ACC112 (cell line): ENCODE data around the gene NFE2L2.
"Not testable (repeated sequence)": the region's sequence is repeated elsewhere in the genome, so short reads cannot be mapped to it uniquely, and the experiment has no call there.

ENCODE experiments used
- H2AFZ ChIP-seq: fragments of 200-600 bp; sonication (generic); one replicate; pipeline ENCODE4 v1.6.0; 2017; ENCODE audit warnings: antibody characterized with exemption, low read length; ENCODE audit not compliant: unreplicated experiment
- H3K27ac ChIP-seq: fragments of 200-600 bp; sonication (generic); 2 replicates; pipeline ENCODE4 v1.5.1; 2014; ENCODE audit warnings: low read depth, mild to moderate bottlenecking, antibody characterized with exemption, low read length, moderate library complexity
- H3K27me3 ChIP-seq: fragments of 200-600 bp; sonication (generic); 2 replicates; pipeline ENCODE4 v1.6.1; 2014; ENCODE audit warnings: mild to moderate bottlenecking, antibody characterized with exemption, low read length, moderate library complexity, mixed read lengths; ENCODE audit not compliant: insufficient read depth
- H3K36me3 ChIP-seq: fragments of 200-600 bp; sonication (generic); 2 replicates; pipeline ENCODE4 v1.6.1; 2016; ENCODE audit warnings: mild to moderate bottlenecking, antibody characterized with exemption, low read length, moderate library complexity, mixed read lengths; ENCODE audit not compliant: insufficient read depth
- H3K4me1 ChIP-seq: fragments of 200-600 bp; sonication (generic); one replicate; pipeline ENCODE4 v1.6.1; 2016; ENCODE audit warnings: low read length, mixed read lengths; ENCODE audit not compliant: insufficient read depth, unreplicated experiment, control insufficient read depth
- H3K4me3 ChIP-seq: fragments of 200-600 bp; sonication (generic); 2 replicates; pipeline ENCODE4 v1.5.1; 2014; ENCODE audit warnings: mild to moderate bottlenecking, low read depth, low read length
- H3K79me2 ChIP-seq: fragments of 200-600 bp; sonication (generic); one replicate; pipeline ENCODE4 v1.6.0; 2016; ENCODE audit warnings: low read length; ENCODE audit not compliant: control insufficient read depth, unreplicated experiment, insufficient read depth

NFE2L2 gene

DNA sequence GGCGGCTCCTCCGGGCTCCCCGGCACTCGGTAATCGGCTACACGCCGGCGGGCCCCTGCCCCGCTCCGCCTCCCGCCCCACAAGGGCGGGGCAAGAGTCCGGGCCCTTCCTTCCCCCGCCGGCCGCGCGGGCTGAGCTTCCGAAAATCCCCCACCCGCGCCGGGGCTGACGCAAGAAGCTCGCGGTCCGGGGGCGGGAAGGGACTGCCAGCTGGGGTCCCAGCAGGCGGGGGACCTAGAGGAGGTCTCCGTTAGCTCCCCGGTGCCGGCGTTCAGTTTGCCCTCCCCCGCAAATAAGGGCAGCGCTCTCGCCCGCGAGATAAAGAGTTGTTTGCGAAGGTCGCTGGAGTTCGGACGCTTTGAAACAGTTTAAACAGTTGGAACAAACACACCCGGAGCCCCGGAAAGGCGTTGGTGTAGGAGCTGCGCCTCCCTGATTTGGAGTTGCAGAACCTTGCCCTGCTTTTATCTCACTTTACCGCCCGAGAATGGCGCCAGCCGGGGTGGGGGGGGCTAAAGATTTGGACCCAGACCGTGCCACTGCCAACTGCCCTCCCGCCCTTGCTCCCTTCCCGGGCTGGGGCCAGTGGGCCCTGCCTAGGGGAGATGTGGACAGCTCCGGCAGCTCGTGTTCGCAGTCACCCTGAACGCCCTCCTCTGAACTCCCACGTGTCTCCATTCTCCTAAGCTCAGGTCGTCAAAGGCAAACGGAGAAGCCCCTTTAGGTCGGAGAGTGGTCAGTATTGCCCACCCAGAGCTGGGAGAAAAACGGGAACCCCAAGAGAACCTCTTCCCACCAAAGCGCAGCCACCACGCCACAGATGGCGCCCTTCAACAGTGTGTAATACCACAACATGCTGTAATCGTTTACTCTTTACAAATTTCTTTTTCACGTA, at the start of gene NFE2L2:
NFE2L2 (minus strand) TSS at position 35 of the 895 bp plus-strand sequence. CDS start 151 bp downstream, outside the sequence.
- peaks cover 26% of the 10 kb centered on the region for H3K4me1 ChIP-seq

DNA sequence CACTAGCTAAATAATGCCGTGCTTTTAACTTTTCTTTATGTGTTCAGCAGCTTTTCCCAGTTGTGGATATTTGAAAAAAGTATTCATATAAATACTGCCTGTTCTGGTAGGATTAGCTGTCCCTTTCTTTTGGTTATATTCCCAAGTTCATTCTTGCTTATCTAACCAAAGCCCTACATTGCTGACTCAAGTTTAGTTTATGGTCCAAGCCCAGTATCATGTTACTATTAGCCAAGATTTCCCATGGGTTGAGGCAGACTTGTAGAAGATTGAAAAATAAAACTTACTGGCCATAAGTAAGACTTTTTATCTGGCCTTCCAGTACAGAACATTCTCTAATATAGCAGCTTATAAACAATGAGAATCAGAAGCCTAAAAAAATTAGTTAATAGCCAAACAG, 49.7 kb upstream of the NFE2L2 start:
- Histone ChIP-seq H3K36me3 (no peaks in the 10 kb centered on the region), H2AFZ (no peak overlapping the region), H3K79me2 (no peaks in the 10 kb centered on the region), H3K27me3 (no peaks in the 10 kb centered on the region), H3K27ac (peak overlapping the region; percentile 34; the same call in 1 of the 2 replicates), H3K4me1 (peaks cover 13% of the 10 kb centered on the region), H3K4me3 (no peak overlapping the region)

More for the DNA sequence above, at the start of gene NFE2L2:
- H3K4me3 ChIP-seq: peak within 1 kb of the TSS; percentile 87
- H3K27ac ChIP-seq: peak within 1 kb of the TSS; percentile 96
- H2AFZ ChIP-seq: peak within 1 kb of the TSS; percentile 40
- H3K79me2 ChIP-seq: peaks cover 44% of the 10 kb centered on the region
- H3K36me3 ChIP-seq: no peaks in the 10 kb centered on the region
- H3K27me3 ChIP-seq: no peaks in the 10 kb centered on the region

DNA sequence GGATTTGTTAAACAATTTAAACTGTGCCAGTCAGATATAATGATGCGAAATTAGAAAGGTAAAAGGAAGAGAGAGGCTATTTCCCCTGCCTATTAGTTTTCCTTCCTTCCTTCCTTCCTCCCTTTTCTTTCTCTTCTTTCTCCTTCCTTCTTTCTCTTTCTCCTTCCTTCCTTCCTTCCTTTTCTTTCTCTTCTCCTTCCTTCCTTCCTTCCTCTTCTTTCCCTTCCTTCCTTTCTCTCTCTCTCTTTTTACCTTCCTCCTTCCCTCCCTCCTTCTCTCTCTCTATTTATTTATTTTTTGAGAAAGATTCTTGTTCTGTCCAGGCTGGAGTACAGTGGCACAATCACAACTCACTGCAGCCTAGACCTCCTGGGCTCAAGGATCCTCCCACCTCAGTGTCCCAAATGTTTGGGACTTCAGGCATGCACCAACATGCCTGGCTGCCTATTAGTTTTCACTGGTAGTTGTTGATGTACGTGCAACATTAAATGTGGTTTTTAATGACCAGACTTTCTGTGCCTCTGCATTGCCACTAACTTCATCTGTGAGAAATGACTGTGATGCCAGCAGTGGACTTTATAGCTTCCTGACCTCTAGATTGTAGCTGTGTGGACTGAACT, 48.7 kb upstream of the NFE2L2 start:
- Histone ChIP-seq H2AFZ (no peak overlapping the region), H3K4me1 (peaks cover 13% of the 10 kb centered on the region), H3K79me2 (no peaks in the 10 kb centered on the region), H3K4me3 (no peak overlapping the region), H3K27ac (no peak overlapping the region), H3K27me3 (no peaks in the 10 kb centered on the region), H3K36me3 (no peaks in the 10 kb centered on the region)

DNA sequence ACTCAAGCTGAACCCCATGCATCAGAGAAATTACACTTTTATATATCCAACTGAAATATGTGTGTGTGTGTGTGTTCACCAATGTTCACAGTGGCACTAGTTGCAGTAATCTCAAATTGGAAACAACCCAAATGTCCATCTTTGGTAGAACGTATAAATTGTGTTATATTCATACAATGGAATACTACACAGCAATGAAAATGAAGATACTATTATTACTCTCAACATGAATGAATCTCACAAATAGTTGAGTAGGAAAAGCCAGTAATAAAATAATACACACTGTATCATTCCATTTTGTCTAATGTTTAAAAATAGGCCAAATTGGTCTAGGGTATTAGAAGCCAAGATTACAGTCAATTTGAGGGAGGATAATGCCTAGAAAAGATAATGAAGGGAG, 48.0 kb upstream of the NFE2L2 start:
- Histone ChIP-seq H3K79me2 (no peaks in the 10 kb centered on the region), H3K36me3 (no peaks in the 10 kb centered on the region), H2AFZ (no peak overlapping the region), H3K27ac (no peak overlapping the region), H3K4me1 (peaks cover 13% of the 10 kb centered on the region), H3K27me3 (no peaks in the 10 kb centered on the region), H3K4me3 (no peak overlapping the region)

DNA sequence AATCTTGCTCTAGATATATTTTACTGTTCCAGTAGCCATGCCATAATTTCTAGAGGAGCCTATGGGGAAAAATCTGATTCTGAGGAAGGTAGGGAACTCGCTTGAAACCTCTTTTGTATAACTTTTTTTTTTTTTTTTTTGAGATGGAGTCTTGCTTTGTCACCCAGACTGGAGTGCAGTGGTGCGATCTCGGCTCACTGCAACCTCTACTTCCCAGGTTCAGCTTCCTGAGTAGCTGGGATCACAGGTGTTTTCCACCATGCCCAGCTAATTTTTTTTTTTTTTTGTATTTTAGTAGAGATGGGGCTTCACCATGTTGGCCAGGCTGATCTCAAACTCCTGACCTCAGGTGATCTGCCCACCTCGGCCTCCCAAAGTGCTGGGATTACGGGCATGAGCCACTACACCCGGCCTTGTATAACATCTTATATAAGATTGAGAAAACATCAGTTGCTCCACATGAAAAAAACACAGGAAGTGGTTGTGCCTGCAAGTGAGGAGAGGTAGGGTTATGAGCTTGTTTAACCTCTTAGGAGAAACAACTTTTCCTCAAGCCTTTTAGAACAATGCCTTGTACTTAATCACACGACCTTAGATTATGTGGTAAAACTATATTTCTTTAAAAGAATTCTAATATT, 45.3 kb upstream of the NFE2L2 start:
- H3K4me3 ChIP-seq, H3K36me3 ChIP-seq, H3K27me3 ChIP-seq, H2AFZ ChIP-seq, H3K79me2 ChIP-seq, H3K27ac ChIP-seq: not testable (repeated sequence)
- H3K4me1 ChIP-seq: peaks cover 13% of the 10 kb centered on the region

DNA sequence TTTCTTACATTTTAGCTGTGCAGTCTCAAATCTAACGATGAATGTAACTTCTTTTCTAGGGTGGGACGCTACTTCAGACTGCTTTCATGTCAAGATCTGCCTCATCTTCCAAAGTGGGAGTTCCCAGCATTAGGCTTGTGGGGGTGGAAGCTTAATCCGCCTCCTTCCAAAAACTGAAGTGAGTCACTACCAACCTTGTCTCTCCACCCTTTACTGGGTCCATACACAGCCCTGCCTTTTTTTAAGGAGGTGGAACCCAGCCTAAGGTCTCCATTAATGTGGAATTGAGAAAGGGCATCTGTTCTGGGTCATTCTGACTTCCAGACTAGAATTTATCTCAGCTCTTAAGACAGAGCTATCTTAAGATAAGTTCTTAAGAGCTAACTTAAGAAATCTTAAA, 42.0 kb upstream of the NFE2L2 start:
- H3K4me1 ChIP-seq: no peaks in the 10 kb centered on the region
- H3K27ac ChIP-seq: no peak overlapping the region
- H3K79me2 ChIP-seq: no peaks in the 10 kb centered on the region
- H3K36me3 ChIP-seq: no peaks in the 10 kb centered on the region
- H3K4me3 ChIP-seq: no peak overlapping the region
- H3K27me3 ChIP-seq: no peaks in the 10 kb centered on the region
- no peak overlapping the region for H2AFZ ChIP-seq

DNA sequence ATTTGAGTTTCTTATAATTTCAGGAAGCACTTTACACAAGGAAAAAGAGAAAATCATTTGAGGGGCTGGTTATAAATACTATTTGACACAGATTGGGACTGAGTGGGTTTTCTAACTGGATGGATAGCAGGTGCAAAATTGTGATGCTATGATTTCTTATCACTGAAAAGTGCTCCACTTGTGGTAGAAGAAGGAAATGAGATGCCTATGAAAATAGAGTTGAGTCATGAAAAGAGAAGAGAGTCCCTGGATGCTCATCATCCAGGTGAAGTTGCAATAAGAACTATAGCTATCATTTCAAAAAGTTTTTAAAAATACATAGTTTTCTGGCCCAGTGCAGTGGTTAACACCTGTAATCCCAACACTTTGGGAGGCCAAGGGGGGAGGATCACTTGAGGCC, 39.4 kb upstream of the NFE2L2 start:
- Histone ChIP-seq H3K4me3 (no peak overlapping the region), H3K4me1 (no peaks in the 10 kb centered on the region), H3K36me3 (no peaks in the 10 kb centered on the region), H3K79me2 (no peaks in the 10 kb centered on the region), H2AFZ (no peak overlapping the region), H3K27me3 (no peaks in the 10 kb centered on the region), H3K27ac (no peak overlapping the region)

DNA sequence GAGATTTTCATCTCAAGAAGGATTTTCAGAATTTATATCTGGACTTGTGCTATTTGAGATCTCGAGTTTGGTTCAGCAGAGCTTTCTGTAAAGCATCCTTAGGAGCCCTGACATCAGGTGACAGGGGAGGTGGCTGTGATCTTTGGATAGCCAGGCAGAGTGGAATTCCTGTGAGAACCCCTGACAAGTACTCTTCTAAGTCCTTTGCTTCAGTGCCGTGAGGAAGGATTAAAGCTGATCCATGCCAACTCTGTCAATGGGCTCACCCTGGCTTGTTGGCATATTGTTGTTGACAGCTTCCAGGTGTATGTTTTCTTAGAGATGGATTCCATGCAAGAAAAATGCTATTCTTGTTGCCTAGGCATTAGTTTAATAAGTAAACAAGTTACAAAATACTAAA, 38.0 kb upstream of the NFE2L2 start:
- no peaks in the 10 kb centered on the region for H3K27me3 ChIP-seq

DNA sequence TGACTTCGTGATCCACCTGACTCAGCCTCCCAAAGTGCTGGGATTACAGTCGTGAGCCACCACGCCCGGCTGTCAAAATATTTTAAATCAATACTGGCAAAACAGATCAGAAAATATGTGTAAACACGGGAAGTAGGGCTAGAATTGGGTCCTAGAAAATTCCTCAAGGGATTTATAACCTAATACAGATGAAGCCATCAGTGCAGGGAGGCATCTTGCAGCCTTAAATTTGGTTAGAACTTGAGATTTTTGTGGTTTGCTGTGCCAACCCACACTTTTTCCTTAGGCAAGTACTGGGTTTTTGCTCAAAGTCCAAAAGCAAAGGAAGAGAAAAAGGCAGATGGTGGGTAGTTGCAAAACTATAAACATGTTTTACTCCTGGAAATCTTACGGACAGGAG, 33.7 kb upstream of the NFE2L2 start:
- H3K36me3 ChIP-seq: no peaks in the 10 kb centered on the region
- H3K79me2 ChIP-seq: no peaks in the 10 kb centered on the region
- no peak overlapping the region for H2AFZ ChIP-seq
- H3K27me3 ChIP-seq: no peaks in the 10 kb centered on the region
- peaks cover 8% of the 10 kb centered on the region for H3K4me1 ChIP-seq
- no peak overlapping the region for H3K4me3 ChIP-seq
- no peak overlapping the region for H3K27ac ChIP-seq

More for the DNA sequence above, 38.0 kb upstream of the NFE2L2 start:
- no peaks in the 10 kb centered on the region for H3K4me1 ChIP-seq
- H3K36me3 ChIP-seq: no peaks in the 10 kb centered on the region
- H3K79me2 ChIP-seq: no peaks in the 10 kb centered on the region
- no peak overlapping the region for H3K4me3 ChIP-seq
- H3K27ac ChIP-seq: no peak overlapping the region
- no peak overlapping the region for H2AFZ ChIP-seq

DNA sequence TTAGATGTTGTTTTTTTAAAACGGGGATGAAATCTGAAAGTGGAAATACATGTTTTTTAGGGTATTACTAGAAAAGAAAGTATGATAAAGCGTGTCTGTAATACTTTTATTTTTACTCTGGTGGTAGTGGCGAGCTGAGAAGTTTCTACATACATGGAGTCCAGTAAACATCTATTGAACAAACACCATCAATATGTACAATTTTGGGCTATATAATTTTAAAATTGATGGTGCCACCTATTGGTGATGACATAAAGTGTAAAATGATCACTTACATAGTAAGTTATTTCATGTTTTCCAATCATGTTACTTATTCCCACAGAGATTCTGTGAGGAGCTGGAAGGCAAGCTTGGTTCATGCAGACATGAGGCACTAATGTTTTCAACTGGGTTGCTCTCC, 31.5 kb upstream of the NFE2L2 start:
- Histone ChIP-seq H3K27me3 (no peaks in the 10 kb centered on the region), H3K4me1 (peaks cover 8% of the 10 kb centered on the region), H3K27ac (peak overlapping the region; percentile 56), H3K4me3 (peak overlapping the region; percentile 70), H2AFZ (peak overlapping the region; percentile 77), H3K36me3 (no peaks in the 10 kb centered on the region), H3K79me2 (no peaks in the 10 kb centered on the region)
